ENCODE data around the gene SUSD6.

DNA sequence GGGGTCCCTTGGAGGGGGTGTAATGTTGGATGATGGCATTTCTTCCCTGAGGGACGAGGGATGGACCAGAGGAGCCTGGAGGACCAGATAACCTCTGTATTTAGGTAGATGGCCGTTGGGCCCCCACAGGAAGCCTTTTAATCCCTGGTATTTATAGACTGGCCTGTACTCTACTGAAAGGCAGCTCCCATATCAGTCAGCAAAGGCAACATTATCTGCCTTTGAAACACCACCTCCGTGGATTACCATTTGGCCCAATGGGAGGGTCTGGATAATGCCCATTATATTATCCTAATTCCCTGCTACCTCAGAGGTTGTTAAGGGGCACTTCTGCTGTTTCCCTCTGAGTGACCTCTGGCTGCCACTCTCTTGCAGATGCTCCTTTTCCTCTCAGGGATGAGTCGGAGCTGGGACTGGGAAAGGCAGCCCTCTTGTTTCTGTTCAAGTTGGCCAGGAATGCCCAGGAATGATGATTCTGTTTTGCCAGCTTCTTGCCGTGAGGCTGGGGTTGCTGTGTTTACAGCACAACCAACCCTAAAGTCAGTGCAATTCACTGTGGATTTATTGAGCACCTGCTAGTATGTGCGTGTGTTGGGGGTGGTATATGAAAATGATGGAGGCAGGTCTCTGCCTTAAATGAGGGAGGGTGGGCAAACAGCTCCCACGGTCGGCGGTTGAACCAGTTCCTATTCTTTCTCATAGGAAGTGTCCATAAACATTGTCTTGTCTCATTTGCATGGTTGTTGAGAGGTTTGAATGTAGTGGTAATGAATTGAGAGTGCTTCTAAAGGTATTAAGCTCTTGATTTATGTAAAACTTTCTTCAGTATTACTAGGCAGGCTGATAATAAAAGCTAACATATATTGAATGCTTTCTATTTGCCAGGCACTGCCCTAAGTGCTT, 18.1 kb downstream of the SUSD6 start:
- TF ChIP-seq, protein P1, sequence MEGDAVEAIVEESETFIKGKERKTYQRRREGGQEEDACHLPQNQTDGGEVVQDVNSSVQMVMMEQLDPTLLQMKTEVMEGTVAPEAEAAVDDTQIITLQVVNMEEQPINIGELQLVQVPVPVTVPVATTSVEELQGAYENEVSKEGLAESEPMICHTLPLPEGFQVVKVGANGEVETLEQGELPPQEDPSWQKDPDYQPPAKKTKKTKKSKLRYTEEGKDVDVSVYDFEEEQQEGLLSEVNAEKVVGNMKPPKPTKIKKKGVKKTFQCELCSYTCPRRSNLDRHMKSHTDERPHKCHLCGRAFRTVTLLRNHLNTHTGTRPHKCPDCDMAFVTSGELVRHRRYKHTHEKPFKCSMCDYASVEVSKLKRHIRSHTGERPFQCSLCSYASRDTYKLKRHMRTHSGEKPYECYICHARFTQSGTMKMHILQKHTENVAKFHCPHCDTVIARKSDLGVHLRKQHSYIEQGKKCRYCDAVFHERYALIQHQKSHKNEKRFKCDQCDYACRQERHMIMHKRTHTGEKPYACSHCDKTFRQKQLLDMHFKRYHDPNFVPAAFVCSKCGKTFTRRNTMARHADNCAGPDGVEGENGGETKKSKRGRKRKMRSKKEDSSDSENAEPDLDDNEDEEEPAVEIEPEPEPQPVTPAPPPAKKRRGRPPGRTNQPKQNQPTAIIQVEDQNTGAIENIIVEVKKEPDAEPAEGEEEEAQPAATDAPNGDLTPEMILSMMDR (IDR thresholded peaks at IDR 0.05): no peak
- TF ChIP-seq POLR2A (IDR thresholded peaks at IDR 0.05) (no peak), EP300 (IDR thresholded peaks at IDR 0.05) (no peak)
